ENCODE measurements around the gene ELFN2. TPM values are rescaled to one million over a fixed set of nuclear protein-coding genes. Genes with fewer than 3 reads are reported as not detected.

Gene ELFN2
- total and polyA plus RNA-seq, 2 experiments from 2014 or later, result 0.40 to 0.53 TPM

DNA sequence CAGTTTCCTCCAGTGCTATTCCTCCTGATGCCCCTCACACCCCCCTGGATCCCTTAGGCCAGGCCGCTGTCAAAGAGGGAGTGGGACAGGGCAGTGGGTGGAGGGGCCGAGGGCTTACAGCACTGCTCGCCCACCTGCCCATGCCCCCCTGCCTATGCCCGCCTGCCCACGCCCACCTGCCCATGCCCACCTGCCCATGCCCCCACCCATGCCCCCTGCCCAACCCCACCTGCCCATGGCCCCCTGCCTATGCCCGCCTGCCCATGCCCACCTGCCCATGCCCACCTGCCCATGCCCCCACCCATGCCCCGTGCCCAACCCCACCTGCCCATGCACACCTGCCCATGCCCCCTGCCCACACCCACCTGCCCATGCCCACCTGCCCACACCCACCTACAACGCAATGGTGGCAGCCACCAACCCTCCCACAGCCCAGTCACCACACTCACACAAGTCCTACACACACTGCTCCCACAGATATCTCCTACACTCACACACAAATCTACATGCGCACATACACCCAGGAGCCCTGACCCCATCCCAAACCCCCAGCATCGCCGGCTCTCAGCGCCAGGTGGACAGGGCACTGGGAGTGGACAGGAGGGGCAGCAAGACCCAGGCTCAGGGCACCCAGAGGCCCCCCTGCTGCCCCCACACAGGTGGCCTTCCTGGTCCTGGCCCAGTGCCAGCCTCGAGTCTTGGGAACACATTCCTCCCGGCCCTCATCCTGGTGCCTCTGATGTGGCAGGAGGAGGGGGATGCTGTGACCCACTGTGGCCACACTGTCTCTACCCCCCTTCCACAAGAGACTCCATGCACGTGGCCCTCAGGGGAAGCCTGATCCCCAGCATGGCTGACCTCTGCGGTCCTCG is 83.2 kb downstream of the ELFN2 start:
- Histone ChIP-seq H3K4me3 (no peak overlapping the region), H3K9me2 (replicated peaks; ENCODE audit: insufficient read depth) (no peaks in the 10 kb centered on the region), H3K9me3 (ENCODE audit: low read depth) (no peaks in the 10 kb centered on the region), H3K4me1 (ENCODE audit: insufficient read depth) (peaks cover 4% of the 10 kb centered on the region), H3K27ac (no peak overlapping the region), H2AFZ (no peak overlapping the region), H3K79me2 (no peaks in the 10 kb centered on the region), H3K36me3 (replicated peaks; ENCODE audit: insufficient read depth, low read depth) (no peaks in the 10 kb centered on the region), H3K4me2 (no peak overlapping the region), H4K20me1 (ENCODE audit: insufficient read depth, poor library complexity, severe bottlenecking) (no peaks in the 10 kb centered on the region), H3K27me3 (no peaks in the 10 kb centered on the region)
- WGBS (ENCODE audit: low lambda C conversion rate, missing lambda C conversion rate), result 83% methylated on average over 13 of the region's 17 CpGs
- TF ChIP-seq, protein P1, sequence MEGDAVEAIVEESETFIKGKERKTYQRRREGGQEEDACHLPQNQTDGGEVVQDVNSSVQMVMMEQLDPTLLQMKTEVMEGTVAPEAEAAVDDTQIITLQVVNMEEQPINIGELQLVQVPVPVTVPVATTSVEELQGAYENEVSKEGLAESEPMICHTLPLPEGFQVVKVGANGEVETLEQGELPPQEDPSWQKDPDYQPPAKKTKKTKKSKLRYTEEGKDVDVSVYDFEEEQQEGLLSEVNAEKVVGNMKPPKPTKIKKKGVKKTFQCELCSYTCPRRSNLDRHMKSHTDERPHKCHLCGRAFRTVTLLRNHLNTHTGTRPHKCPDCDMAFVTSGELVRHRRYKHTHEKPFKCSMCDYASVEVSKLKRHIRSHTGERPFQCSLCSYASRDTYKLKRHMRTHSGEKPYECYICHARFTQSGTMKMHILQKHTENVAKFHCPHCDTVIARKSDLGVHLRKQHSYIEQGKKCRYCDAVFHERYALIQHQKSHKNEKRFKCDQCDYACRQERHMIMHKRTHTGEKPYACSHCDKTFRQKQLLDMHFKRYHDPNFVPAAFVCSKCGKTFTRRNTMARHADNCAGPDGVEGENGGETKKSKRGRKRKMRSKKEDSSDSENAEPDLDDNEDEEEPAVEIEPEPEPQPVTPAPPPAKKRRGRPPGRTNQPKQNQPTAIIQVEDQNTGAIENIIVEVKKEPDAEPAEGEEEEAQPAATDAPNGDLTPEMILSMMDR (IDR thresholded peaks at IDR 0.05; ENCODE audit: poor library complexity), result no peak
- TF ChIP-seq EZH2phosphoT487 (IDR thresholded peaks at IDR 0.05; ENCODE audit: low read depth, severe bottlenecking, unreplicated experiment) (no peak), EZH2 (IDR thresholded peaks at IDR 0.05; ENCODE audit: borderline replicate concordance) (no peak)
- DNase-seq (ENCODE audit: low spot score), result no peak

DNA sequence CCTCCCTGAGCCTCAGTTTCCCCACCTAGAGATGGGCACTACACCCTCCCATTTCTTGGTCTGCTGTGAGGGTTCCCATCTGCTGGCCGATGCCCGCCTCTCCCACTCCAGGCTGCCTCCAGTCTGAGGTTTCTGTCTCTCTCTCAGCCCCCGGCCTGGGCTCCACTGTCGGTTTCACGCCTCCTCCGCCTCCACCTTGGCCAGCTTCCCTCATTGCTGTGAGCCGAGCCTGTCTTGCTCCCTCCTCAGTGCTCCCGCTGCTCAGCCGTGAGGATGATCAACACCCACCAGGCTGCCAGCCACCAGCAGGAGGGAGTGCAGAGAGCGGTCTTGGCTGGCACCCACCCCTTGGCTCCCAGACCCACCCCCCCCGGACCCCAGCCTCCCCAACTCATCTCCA is 83.9 kb downstream of the ELFN2 start:
- Histone ChIP-seq H4K20me1 (ENCODE audit: insufficient read depth, poor library complexity, severe bottlenecking) (no peaks in the 10 kb centered on the region), H3K27me3 (no peaks in the 10 kb centered on the region), H3K9me3 (ENCODE audit: low read depth) (no peaks in the 10 kb centered on the region), H3K79me2 (no peaks in the 10 kb centered on the region), H3K36me3 (replicated peaks; ENCODE audit: insufficient read depth, low read depth) (no peaks in the 10 kb centered on the region), H3K27ac (no peak overlapping the region), H3K4me3 (no peak overlapping the region), H3K4me1 (ENCODE audit: insufficient read depth) (peaks cover 4% of the 10 kb centered on the region), H3K9me2 (replicated peaks; ENCODE audit: insufficient read depth) (no peaks in the 10 kb centered on the region), H3K4me2 (no peak overlapping the region), H2AFZ (no peak overlapping the region)
- no peak for DNase-seq (ENCODE audit: low spot score)
- TF ChIP-seq EZH2 (IDR thresholded peaks at IDR 0.05; ENCODE audit: borderline replicate concordance), result no peak
- TF ChIP-seq EZH2phosphoT487 (IDR thresholded peaks at IDR 0.05; ENCODE audit: low read depth, severe bottlenecking, unreplicated experiment), result no peak
- TF ChIP-seq, protein P1 (IDR thresholded peaks at IDR 0.05; ENCODE audit: poor library complexity), result no peak
- WGBS (ENCODE audit: low lambda C conversion rate, missing lambda C conversion rate), result 83% methylated on average over 9 of the region's 11 CpGs

GRCh38 chr22:37342065-37342464 is 85.2 kb downstream of the ELFN2 start:
- no peak overlapping the region for H3K4me3 ChIP-seq
- H3K4me2 ChIP-seq, result no peak overlapping the region
- WGBS (ENCODE audit: low lambda C conversion rate, missing lambda C conversion rate), result 72% methylated on average over 6 of the region's 6 CpGs
- no peak overlapping the region for H3K27ac ChIP-seq
- no peaks in the 10 kb centered on the region for H3K9me3 ChIP-seq (ENCODE audit: low read depth)
- H2AFZ ChIP-seq, result no peak overlapping the region
- no peaks in the 10 kb centered on the region for H3K9me2 ChIP-seq (replicated peaks; ENCODE audit: insufficient read depth)
- H3K79me2 ChIP-seq, result no peaks in the 10 kb centered on the region
- no peaks in the 10 kb centered on the region for H4K20me1 ChIP-seq (ENCODE audit: insufficient read depth, poor library complexity, severe bottlenecking)
- TF ChIP-seq, protein P1 (IDR thresholded peaks at IDR 0.05; ENCODE audit: poor library complexity), result no peak
- TF ChIP-seq EZH2phosphoT487 (IDR thresholded peaks at IDR 0.05; ENCODE audit: low read depth, severe bottlenecking, unreplicated experiment) (no peak), EZH2 (IDR thresholded peaks at IDR 0.05; ENCODE audit: borderline replicate concordance) (no peak)
- peaks cover 4% of the 10 kb centered on the region for H3K4me1 ChIP-seq (ENCODE audit: insufficient read depth)
- H3K36me3 ChIP-seq (replicated peaks; ENCODE audit: insufficient read depth, low read depth), result no peaks in the 10 kb centered on the region
- H3K27me3 ChIP-seq, result no peaks in the 10 kb centered on the region
- DNase-seq (ENCODE audit: low spot score), result no peak
